RKO (cell line): ENCODE data around the gene KIF21A.
"Not testable (repeated sequence)": the region's sequence is repeated elsewhere in the genome, so short reads cannot be mapped to it uniquely, and the experiment has no call there.

Source experiments
- DNase-seq: peaks from one replicate; pipeline ENCODE4 v3.0.0-alpha.2; 2016; ENCODE audit warnings: low spot score

The KIF21A gene, protein sequence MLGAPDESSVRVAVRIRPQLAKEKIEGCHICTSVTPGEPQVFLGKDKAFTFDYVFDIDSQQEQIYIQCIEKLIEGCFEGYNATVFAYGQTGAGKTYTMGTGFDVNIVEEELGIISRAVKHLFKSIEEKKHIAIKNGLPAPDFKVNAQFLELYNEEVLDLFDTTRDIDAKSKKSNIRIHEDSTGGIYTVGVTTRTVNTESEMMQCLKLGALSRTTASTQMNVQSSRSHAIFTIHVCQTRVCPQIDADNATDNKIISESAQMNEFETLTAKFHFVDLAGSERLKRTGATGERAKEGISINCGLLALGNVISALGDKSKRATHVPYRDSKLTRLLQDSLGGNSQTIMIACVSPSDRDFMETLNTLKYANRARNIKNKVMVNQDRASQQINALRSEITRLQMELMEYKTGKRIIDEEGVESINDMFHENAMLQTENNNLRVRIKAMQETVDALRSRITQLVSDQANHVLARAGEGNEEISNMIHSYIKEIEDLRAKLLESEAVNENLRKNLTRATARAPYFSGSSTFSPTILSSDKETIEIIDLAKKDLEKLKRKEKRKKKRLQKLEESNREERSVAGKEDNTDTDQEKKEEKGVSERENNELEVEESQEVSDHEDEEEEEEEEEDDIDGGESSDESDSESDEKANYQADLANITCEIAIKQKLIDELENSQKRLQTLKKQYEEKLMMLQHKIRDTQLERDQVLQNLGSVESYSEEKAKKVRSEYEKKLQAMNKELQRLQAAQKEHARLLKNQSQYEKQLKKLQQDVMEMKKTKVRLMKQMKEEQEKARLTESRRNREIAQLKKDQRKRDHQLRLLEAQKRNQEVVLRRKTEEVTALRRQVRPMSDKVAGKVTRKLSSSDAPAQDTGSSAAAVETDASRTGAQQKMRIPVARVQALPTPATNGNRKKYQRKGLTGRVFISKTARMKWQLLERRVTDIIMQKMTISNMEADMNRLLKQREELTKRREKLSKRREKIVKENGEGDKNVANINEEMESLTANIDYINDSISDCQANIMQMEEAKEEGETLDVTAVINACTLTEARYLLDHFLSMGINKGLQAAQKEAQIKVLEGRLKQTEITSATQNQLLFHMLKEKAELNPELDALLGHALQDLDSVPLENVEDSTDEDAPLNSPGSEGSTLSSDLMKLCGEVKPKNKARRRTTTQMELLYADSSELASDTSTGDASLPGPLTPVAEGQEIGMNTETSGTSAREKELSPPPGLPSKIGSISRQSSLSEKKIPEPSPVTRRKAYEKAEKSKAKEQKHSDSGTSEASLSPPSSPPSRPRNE (N-terminal part only)

GRCh38 chr12:39443081-39443928 lies at the start of gene KIF21A:
KIF21A (minus strand) TSS chr12:39443120; CDS start chr12:39442970, 150 bp downstream.
- DNase-seq, result peak; percentile 94

GRCh38 chr12:39490500-39491282 lies 47.8 kb upstream of the KIF21A start:
- peak; percentile 42 for DNase-seq

GRCh38 chr12:39483597-39483996 lies 40.7 kb upstream of the KIF21A start:
- no peak for DNase-seq

DNA sequence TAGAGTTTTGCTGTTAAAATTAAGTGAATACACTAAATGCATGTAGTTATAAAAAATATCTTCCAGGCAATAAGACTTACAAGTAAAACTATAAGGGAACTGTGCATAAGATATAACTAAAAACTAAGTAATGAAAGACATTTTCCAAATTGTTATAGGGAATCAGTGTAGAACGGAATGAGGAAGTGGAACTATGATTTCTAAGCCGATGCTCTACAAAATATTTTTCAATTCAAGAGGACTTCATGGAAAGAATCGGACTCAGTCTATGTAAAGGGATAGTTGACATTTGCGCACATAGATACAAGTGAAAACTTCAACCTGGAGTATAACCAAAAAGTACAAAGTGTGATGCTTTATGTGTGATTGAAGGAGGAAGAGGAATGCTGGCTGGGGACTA lies 40.1 kb upstream of the KIF21A start:
- DNase-seq, result no peak

DNA sequence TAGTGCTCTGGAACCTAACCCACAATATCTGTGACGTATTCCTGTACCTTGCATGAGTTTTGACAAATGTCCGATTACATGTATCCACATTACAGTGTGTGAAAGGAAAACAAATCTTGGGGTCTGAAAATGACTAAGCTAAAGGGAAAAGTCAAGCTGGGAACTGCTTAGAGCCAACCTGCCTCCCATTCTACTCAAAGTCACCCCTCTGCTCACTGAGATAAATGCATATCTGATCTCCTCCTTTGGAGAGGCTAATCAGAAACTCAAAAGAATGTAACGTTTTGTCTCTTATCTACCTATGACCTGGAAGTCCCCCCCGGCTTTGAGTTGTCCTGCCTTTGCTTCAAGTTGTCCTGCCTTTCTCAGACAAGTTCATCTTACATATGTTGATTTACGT lies 34.0 kb upstream of the KIF21A start:
- no peak for DNase-seq

DNA sequence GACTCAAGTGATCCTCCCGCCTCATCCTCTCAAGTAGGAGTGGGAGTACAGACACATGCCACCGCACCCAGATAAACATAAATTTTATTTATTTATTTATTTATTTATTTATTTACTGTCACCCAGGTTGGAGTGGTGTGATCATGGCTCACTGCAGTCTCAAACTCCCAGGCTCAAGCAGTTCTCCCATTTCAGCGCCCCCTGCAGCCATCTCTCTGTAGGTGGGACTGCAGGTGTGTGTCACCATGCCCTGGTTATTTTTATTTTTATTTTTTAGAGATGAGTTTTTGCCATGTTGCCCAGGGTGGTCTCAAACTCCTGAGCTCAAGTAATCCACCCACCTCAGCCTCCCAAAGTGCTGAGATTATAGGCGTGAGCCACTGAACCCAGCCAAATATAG lies 33.2 kb upstream of the KIF21A start:
- DNase-seq, result no peak

- not testable (repeated sequence) for DNase-seq
These were observed 32.2 kb upstream of the KIF21A start for GRCh38 chr12:39475136-39475535.

DNA sequence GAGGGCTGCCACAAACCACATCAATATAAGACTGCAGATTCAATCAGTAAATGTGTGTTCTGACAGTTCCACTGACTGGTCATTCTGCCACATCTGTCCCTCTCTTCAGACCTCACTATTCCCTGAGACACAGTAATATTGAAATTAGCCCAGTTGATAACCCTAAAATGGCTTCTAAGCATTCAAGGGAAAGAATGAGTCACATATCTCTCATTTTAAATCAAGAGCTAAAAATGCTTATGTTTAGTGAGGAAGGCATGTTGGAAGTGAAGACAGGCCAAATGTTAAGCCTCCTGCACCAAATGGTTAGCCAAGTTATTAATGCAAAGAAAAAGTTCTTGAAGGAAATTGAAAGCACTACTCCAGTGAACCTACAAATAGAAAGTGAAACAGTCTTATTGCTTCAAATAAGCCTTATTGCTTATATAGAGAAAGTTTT lies 24.5 kb upstream of the KIF21A start:
- DNase-seq, result peak; percentile 17

GRCh38 chr12:39464976-39465695 lies 22.2 kb upstream of the KIF21A start:
- DNase-seq, result no peak

GRCh38 chr12:39461059-39461458 lies 18.1 kb upstream of the KIF21A start:
- no peak for DNase-seq

GRCh38 chr12:39459027-39459434 lies 16.1 kb upstream of the KIF21A start:
- DNase-seq, result no peak

GRCh38 chr12:39451977-39452376 lies 9.1 kb upstream of the KIF21A start:
- DNase-seq, result no peak

DNA sequence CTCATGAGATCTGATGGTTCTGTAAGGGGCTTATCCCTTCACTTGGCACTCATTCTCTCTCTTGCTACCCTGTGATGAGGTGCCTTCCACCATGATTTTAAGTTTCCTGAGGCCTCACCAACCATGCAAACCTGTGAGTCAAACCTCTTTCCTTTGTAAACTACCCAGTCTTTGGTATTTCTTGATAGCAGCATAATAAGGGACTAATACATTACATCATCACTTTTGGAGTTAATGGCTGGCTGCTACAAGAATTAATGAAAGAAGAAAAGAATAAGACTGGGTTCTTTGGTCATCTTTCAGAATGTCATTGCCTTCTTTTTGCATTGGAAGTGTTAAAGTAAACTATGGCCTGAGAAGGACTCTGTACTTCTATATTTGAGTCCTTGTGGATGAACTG lies 5.1 kb upstream of the KIF21A start:
- no peak for DNase-seq

GRCh38 chr12:39443929-39444209 lies 949 bp upstream of the KIF21A start:
- no peak for DNase-seq

- no peak for DNase-seq
These were observed 164 bp downstream of the KIF21A start for GRCh38 chr12:39442831-39443080.

DNA sequence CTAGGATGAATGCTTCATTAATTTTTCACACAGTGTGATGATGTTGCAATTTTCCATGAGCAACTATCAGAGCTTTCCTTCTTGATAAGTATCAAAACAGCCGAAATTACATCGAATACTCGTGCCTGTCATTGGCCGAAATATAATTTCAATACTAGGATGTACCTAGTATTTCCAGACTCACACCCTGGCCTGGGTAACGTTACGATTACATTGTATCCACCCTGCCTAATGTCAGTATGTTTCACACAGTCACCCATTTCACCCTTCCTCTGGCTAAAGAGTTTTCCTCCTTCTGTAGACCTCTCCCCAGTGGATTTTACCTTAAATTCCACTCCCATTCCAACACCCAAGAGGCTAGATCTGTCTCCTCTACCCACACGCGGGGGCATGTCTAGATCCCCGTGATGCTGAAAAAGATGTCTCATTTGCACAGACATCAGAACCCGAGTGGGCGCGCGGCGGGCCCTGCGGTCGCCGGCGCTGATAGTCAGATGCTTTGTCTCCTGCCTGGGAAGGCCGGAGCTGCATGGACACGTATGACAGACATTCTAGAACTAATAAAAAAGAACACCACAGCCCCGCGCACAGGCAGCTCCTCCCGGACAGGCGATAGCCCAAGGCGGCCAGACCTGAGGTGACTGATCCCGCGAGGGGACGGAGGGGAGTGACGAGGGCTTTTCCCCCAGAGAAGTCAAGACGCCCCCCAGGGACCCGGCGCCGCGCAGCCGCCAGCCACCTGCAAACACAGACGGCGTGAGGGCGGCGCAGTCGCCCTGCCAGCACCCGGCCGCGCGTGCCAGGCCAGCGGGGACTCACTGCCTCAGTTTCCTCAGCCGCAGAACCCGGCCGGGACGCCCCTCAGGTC lies 723 bp downstream of the KIF21A start:
- peak; percentile 58 for DNase-seq

- peak; percentile 8 for DNase-seq
These were observed 1.5 kb downstream of the KIF21A start for GRCh38 chr12:39441189-39441962.

- DNase-seq, result peak; percentile 23
These were observed 2.1 kb downstream of the KIF21A start for GRCh38 chr12:39440781-39441180.
